ENCODE measurements around the gene IL21R.

- no peak for TF ChIP-seq CTCF (IDR thresholded peaks at IDR 0.05)
- no peak for TF ChIP-seq ZFX (IDR thresholded peaks at IDR 0.05; ENCODE audit: borderline replicate concordance)
Measured at GRCh38 chr16:27410761-27411160, 8.8 kb downstream of the IL21R start.
